DOHH2 (cell line): ENCODE measurements around the gene KIF22.
A peak's percentile ranks its signal among the peaks of the same experiment; 100 is the strongest.

Source experiments
- H3F3A ChIP-seq: fragments of 200-600 bp; sonication (generic), shearing (Covaris generic); 2 replicates; pipeline ENCODE4 v1.6.0; 2016; ENCODE audit warnings: antibody characterized with exemption, mild to moderate bottlenecking; ENCODE audit not compliant: control insufficient read depth, insufficient read depth
- H3K27ac ChIP-seq: fragments of 200-600 bp; sonication (generic); 2 replicates; pipeline ENCODE4 v1.5.1; 2014; ENCODE audit warnings: low read depth, mild to moderate bottlenecking, low read length, moderate library complexity
- H3K27me3 ChIP-seq: fragments of 200-600 bp; sonication (generic); 2 replicates; pipeline ENCODE4 v1.6.1; 2014; ENCODE audit warnings: mild to moderate bottlenecking, low read length, mixed read lengths; ENCODE audit not compliant: control insufficient read depth
- H3K36me3 ChIP-seq: fragments of 200-600 bp; sonication (generic); 2 replicates; pipeline ENCODE4 v1.6.1; 2014; ENCODE audit warnings: mild to moderate bottlenecking, low read length, moderate library complexity, mixed read lengths; ENCODE audit not compliant: control insufficient read depth
- H3K4me1 ChIP-seq: fragments of 200-600 bp; sonication (generic); 2 replicates; pipeline ENCODE4 v1.6.1; 2014; ENCODE audit warnings: mild to moderate bottlenecking, low read length, mixed read lengths; ENCODE audit not compliant: control insufficient read depth
- H3K4me2 ChIP-seq: fragments of 200-600 bp; sonication (generic); 2 replicates; pipeline ENCODE4 v1.6.0; 2014; ENCODE audit warnings: mild to moderate bottlenecking, low read length, moderate library complexity
- H3K4me3 ChIP-seq: fragments of 200-600 bp; sonication (generic); 2 replicates; pipeline ENCODE4 v1.5.1; 2014; ENCODE audit warnings: mild to moderate bottlenecking, low read length, mixed read lengths
- H3K79me2 ChIP-seq: fragments of 200-600 bp; sonication (generic); 2 replicates; pipeline ENCODE4 v1.6.1; 2014; ENCODE audit warnings: mild to moderate bottlenecking, low read length, mixed read lengths; ENCODE audit not compliant: control insufficient read depth
- H3K9me2 ChIP-seq: fragments of 200-600 bp; sonication (generic); replicated peaks from 2 replicates; pipeline ENCODE4 v1.6.1; 2014; ENCODE audit warnings: mild to moderate bottlenecking, low read length, mixed read lengths; ENCODE audit not compliant: control insufficient read depth
- H3K9me3 ChIP-seq: fragments of 200-600 bp; sonication (generic); 2 replicates; pipeline ENCODE4 v1.6.1; 2014; ENCODE audit warnings: antibody characterized with exemption, low read length, mixed read lengths; ENCODE audit not compliant: control insufficient read depth, insufficient read depth
- H4K20me1 ChIP-seq: fragments of 200-600 bp; sonication (generic); 2 replicates; pipeline ENCODE4 v1.6.0; 2014; ENCODE audit warnings: low read depth, mild to moderate bottlenecking, antibody characterized with exemption, low read length, moderate library complexity; ENCODE audit not compliant: control insufficient read depth, insufficient read depth
- EZH2phosphoT487 ChIP-seq: fragments of 200-600 bp; sonication (generic); IDR thresholded peaks from 2 replicates; pipeline ENCODE4 v1.6.1; 2017; ENCODE audit warnings: borderline replicate concordance, mild to moderate bottlenecking, antibody characterized with exemption, low read length, moderate library complexity, mixed read lengths
- TF ChIP-seq, protein P1 (sequence below): fragments of 200-600 bp; sonication (generic); IDR thresholded peaks from one replicate; pipeline ENCODE4 v1.5.1; 2014; ENCODE audit warnings: antibody characterized with exemption, mild to moderate bottlenecking, low read depth, low read length; ENCODE audit not compliant: poor library complexity, severe bottlenecking

KIF22 gene

DNA sequence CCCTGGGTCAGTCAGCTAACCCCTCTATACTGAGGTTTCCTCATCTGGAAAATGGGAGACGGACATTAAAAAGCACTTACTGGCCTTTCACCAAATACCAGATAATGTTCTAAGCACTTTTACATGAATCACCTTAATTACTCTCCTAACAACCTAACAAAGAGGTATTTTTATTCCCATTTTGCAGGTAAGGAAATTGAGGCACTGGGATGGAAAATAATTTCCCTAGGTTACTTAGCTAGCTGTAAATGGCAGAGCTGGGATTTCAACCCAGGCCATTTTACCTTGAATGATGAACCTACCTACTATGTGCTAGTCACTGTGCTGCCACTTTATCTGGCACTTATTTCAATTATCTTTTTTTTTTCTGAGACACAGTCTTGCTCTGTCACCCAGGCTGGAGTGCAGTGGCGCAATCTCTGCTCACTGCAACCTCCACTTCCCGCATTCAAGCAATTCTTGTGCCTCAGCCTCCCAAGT, 3.7 kb downstream of the KIF22 start:
- H4K20me1 ChIP-seq = peaks cover 22% of the 10 kb centered on the region; the same call in 1 of the 2 replicates
- H3K27me3 ChIP-seq = no peaks in the 10 kb centered on the region
- no peak overlapping the region for H3K4me3 ChIP-seq
- H3K9me2 ChIP-seq = no peaks in the 10 kb centered on the region
- H3K4me2 ChIP-seq = 0 out of 2 replicates have a peak overlapping the region, but pooled peaks have one; percentile 87
- no peak overlapping the region for H3K27ac ChIP-seq
- H3K36me3 ChIP-seq = peaks cover 86% of the 10 kb centered on the region
- no peak for TF ChIP-seq EZH2phosphoT487
- TF ChIP-seq, protein P1, sequence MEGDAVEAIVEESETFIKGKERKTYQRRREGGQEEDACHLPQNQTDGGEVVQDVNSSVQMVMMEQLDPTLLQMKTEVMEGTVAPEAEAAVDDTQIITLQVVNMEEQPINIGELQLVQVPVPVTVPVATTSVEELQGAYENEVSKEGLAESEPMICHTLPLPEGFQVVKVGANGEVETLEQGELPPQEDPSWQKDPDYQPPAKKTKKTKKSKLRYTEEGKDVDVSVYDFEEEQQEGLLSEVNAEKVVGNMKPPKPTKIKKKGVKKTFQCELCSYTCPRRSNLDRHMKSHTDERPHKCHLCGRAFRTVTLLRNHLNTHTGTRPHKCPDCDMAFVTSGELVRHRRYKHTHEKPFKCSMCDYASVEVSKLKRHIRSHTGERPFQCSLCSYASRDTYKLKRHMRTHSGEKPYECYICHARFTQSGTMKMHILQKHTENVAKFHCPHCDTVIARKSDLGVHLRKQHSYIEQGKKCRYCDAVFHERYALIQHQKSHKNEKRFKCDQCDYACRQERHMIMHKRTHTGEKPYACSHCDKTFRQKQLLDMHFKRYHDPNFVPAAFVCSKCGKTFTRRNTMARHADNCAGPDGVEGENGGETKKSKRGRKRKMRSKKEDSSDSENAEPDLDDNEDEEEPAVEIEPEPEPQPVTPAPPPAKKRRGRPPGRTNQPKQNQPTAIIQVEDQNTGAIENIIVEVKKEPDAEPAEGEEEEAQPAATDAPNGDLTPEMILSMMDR = no peak
- H3K4me1 ChIP-seq = peaks cover 31% of the 10 kb centered on the region
- no peaks in the 10 kb centered on the region for H3F3A ChIP-seq
- no peaks in the 10 kb centered on the region for H3K9me3 ChIP-seq
- peaks cover 69% of the 10 kb centered on the region for H3K79me2 ChIP-seq

DNA sequence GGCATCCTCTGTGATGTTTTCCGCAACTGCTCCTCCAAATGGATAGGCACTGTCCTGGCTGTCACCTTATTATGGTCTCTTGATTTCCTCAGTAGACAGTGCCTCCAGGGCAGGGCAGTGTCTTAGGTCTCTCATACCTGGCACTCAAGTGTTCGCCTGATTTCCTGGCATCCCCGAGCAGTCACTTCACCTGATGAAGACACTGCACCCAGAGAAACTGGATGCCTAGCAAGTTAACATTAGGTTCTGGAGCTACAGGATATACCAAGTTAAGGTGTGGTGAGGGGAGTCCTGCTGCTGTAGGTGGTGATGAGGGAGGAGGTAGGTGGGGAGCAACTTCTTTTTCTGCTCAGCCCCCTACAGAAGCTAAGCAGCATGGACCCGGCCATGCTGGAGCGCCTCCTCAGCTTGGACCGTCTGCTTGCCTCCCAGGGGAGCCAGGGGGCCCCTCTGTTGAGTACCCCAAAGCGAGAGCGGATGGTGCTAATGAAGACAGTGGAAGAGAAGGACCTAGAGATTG, 11.9 kb downstream of the KIF22 start:
- no peak for TF ChIP-seq EZH2phosphoT487
- TF ChIP-seq, protein P1 = no peak
- Histone ChIP-seq H3K79me2 (peaks cover 7% of the 10 kb centered on the region), H3K9me3 (no peaks in the 10 kb centered on the region), H3K4me1 (peaks cover 29% of the 10 kb centered on the region), H3F3A (peaks cover 24% of the 10 kb centered on the region), H3K27ac (peak overlapping the region; percentile 87; the same call in 1 of the 2 replicates), H3K4me2 (no peak overlapping the region), H3K4me3 (no peak overlapping the region), H4K20me1 (no peaks in the 10 kb centered on the region), H3K27me3 (no peaks in the 10 kb centered on the region), H3K36me3 (peaks cover 76% of the 10 kb centered on the region), H3K9me2 (no peaks in the 10 kb centered on the region)

DNA sequence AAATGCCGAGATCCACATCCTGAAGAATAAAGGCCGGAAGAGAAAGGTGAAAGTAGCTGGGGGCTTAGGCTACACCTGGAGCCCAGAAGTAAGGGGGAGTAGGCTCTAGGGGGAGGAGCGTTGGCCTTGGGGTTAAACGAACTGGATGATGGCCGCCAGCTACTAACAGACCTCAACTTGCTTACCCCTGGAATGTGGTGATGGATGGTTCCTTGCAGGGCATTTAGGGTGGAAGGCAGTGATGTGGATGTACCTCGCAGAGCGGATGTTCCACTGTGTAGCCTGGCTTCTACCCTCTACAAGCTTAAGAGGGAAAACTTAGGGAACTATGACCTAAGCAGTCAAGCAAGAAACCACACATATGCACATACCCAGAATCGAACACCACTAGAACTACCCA, 13.5 kb downstream of the KIF22 start:
- peaks cover 9% of the 10 kb centered on the region for H4K20me1 ChIP-seq
- peak overlapping the region; percentile 76 for H3K4me3 ChIP-seq
- H3K27ac ChIP-seq = peak overlapping the region; percentile 87
- peaks cover 22% of the 10 kb centered on the region for H3K79me2 ChIP-seq
- H3K27me3 ChIP-seq = no peaks in the 10 kb centered on the region
- H3K4me1 ChIP-seq = peaks cover 39% of the 10 kb centered on the region
- TF ChIP-seq, protein P1 = no peak
- TF ChIP-seq EZH2phosphoT487 = no peak
- H3K4me2 ChIP-seq = peak overlapping the region; percentile 84
- no peaks in the 10 kb centered on the region for H3K9me2 ChIP-seq
- no peaks in the 10 kb centered on the region for H3K9me3 ChIP-seq
- H3K36me3 ChIP-seq = peaks cover 76% of the 10 kb centered on the region
- peaks cover 24% of the 10 kb centered on the region for H3F3A ChIP-seq
